SH-SY5Y (cell line): ENCODE data around the gene CLEC19A.

Experiments used
- GATA2 ChIP-seq: IDR thresholded peaks from 2 replicates; pipeline ENCODE4 v1.6.1; 2011; ENCODE audit warnings: mild to moderate bottlenecking, low read depth, low read length
- GATA3 ChIP-seq: IDR thresholded peaks from 2 replicates; pipeline ENCODE4 v1.6.1; 2011; ENCODE audit warnings: low read depth, mild to moderate bottlenecking, low read length, moderate library complexity

Gene CLEC19A

GRCh38 chr16:19294156-19294649 is 8.7 kb downstream of the CLEC19A start:
- TF ChIP-seq GATA2 (no peak), GATA3 (no peak)

DNA sequence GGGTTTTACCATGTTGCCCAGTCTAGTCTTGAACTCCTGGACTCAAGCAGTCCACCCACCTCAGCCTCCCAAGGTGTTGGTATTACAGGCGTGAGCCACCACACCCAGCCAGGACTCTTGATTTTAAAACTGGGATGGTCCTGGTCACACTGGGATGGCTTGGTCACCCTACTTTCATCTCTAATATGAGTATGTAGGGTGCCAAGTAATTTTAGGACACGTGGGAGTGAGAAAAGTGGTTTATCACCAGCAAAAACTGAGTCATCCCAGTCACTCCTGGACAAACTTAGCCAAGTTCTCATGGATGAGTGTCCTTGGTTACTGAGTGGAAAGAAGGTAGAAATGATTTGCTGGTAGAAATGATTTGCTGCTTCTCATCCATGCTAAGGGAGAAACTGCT is 9.9 kb downstream of the CLEC19A start:
- TF ChIP-seq GATA3 = no peak
- no peak for TF ChIP-seq GATA2

DNA sequence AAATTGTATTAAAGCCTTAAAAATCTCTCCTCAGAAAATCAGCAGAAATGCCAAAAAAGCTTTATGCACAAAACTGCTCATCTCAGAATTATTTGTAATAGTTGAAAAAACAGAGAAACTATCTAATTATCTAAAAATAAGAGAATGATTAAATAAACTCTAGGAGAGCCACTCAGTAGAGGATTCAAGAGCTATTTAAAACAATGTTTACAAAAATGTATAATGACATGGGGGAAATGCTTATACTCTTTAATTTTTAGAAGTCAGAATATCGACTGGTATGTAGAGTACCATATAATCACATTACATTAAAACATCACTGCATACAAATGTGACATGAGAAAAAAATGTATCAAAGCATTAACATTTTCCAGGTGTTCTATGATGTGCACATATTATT is 11.9 kb downstream of the CLEC19A start:
- TF ChIP-seq GATA3 = no peak
- TF ChIP-seq GATA2 = no peak

GRCh38 chr16:19299565-19299964 is 14.0 kb downstream of the CLEC19A start:
- TF ChIP-seq GATA3 (no peak), GATA2 (no peak)

DNA sequence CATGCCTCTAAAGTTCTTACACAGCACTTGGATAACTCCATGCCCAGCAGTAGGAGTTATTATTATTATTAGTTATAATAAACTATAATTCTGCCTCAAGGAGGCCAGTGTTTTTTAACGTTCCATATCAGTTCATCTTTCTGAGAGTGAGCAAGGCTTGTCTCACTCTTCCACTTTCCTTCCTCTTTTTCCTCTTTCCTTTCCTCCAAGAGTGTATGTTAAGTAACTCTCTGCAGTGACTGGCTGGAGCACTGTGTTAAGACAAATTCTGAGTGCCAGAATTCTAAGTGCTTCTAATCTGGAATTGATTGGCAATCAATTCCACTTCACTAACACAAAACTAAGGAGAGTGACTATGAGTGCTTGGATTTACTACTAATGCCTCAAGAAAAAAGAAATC is 16.4 kb downstream of the CLEC19A start:
- no peak for TF ChIP-seq GATA2
- TF ChIP-seq GATA3 = no peak

DNA sequence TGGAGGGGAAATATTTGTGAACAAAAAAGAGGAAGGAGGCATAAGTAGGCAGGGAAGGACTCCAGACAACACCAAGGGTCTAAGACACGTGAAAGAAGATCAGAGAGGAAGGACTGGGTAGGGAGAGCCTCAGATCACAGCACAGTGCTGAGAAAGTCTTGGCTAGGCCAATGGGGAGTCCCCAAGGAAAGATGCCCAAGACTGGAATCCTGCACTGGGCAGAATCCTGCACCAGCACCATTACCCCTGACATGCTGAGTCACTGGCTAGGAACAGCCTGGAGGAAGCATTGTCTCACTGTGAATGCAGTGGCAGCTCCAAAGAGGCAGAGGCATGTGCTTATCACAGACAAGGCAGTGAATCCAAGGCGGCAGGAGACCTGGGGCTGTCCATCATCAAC is 19.2 kb downstream of the CLEC19A start:
- TF ChIP-seq GATA2 (no peak), GATA3 (no peak)

GRCh38 chr16:19305443-19305842 is 19.9 kb downstream of the CLEC19A start:
- TF ChIP-seq GATA2 (no peak), GATA3 (no peak)

- no peak for TF ChIP-seq GATA3
- TF ChIP-seq GATA2 = no peak
Measured at GRCh38 chr16:19307587-19308241, 22.2 kb downstream of the CLEC19A start.

- no peak for TF ChIP-seq GATA2
- no peak for TF ChIP-seq GATA3
Measured at GRCh38 chr16:19308392-19308791, 22.9 kb downstream of the CLEC19A start.

GRCh38 chr16:19309178-19309577 is 23.6 kb downstream of the CLEC19A start:
- TF ChIP-seq GATA3 (no peak), GATA2 (no peak)

DNA sequence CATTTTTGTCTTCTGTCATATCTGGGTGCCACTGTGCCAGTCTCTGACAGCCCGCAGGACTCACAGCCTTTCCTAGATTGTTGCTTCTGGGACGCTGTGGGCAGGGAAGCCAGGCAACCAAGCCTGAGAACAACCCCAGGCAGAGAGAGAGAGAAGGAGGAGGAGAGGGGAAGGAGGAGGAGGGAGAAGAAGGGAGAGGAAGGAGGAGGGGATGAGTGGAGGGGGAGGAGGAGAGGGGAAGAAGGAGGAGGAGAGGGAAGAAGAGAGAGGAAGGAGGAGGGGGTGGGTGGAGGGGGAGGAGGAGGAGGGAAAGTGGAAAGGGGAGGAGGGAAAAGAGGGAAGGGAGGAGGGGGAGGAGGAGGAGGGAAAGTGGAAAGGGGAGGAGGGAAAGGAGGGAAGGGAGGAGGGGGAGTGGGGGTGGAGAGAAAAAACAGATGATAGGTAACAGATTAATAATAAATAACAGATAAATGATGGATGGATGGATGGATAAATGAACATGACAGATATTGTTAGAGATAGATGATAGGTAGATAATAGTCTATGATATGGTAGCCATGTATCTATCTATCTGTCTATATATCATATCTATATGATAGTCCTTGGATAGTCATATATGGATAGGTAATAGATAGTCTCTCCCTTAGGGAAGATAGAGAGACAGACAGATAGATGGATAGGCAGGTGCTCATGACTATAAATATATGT is 29.3 kb downstream of the CLEC19A start:
- TF ChIP-seq GATA3 (no peak), GATA2 (no peak)

- TF ChIP-seq GATA3 (no peak), GATA2 (no peak)
Measured at GRCh38 chr16:19315889-19316433, 30.4 kb downstream of the CLEC19A start.

GRCh38 chr16:19316846-19317245 is 31.3 kb downstream of the CLEC19A start:
- TF ChIP-seq GATA3 (no peak), GATA2 (no peak)

DNA sequence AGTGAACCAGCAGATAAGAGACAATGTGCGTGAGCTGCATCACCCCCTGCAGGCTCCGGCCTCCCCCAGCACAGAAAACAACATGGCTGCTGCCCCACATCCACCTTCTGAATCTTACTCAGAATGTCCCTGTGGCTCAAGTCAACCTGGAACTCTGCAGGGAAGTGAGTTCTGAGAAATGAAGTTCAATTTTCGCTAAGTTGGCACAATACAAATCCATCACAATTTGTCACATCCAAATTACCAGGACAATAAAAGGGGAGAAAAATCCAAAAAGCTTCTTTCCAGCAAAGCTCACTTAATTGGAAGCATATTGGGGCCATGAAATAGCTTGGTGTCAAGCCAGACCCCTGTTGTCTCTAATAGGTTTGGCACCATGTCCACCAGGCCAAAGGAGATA is 38.1 kb downstream of the CLEC19A start:
- TF ChIP-seq GATA2 = no peak
- no peak for TF ChIP-seq GATA3

- no peak for TF ChIP-seq GATA2
- no peak for TF ChIP-seq GATA3
Measured at GRCh38 chr16:19328364-19328763, 42.8 kb downstream of the CLEC19A start.

DNA sequence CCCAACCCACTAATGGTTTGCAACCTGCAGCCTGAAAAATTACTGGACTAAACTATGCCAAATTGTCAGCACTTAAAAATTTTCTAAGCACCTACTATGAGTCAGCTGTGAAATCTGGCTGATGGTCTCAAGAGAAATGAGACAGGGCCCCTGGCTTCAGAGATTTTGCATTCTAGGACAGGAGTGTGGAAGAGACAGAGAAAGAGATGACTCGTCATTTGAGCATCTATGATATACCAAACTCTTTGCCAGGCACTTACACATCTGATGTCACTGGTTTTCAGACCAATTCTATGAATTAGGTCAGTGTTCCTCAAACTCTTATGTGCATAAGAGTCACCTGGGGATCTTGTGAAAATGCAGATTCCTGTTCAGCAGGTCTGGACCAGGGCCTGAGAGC is 44.4 kb downstream of the CLEC19A start:
- TF ChIP-seq GATA3 (no peak), GATA2 (no peak)
